OCI-LY1 (cell line): Measurements from ENCODE around the gene CPT1B.

Experiments used
- CTCF ChIP-seq: fragments of 200-600 bp; sonication (generic), shearing (Covaris generic); IDR thresholded peaks from 2 replicates; pipeline ENCODE4 v1.5.1; 2017; ENCODE audit warnings: mild to moderate bottlenecking, antibody characterized with exemption, low read length, moderate library complexity, mixed read lengths
- EZH2 ChIP-seq: fragments of 200-600 bp; sonication (generic), shearing (Covaris generic); IDR thresholded peaks from 2 replicates; pipeline ENCODE4 v1.8.0; 2017; ENCODE audit warnings: borderline replicate concordance, mixed run types, mild to moderate bottlenecking, antibody characterized with exemption, low read length, moderate library complexity, mixed read lengths

GRCh38 chr22:50560034-50560433, 18.2 kb downstream of the CPT1B start:
- TF ChIP-seq EZH2: no peak
- TF ChIP-seq CTCF: no peak
